GM18499 (cell line): ENCODE measurements around the gene PGGHG.
A peak's percentile ranks its signal among the peaks of the same experiment; 100 is the strongest.

Experiments used
- ATAC-seq: cut with Tn5 transposase; IDR thresholded peaks from one replicate; pipeline ENCODE4 v1.9.1; 2021; ENCODE audit warnings: moderate number of reproducible peaks; ENCODE audit not compliant: insufficient read depth, unreplicated experiment

Gene PGGHG

GRCh38 chr11:268716-269145, 20.2 kb upstream of the PGGHG start:
- ATAC-seq = peak; percentile 18

GRCh38 chr11:269146-269890, 19.6 kb upstream of the PGGHG start:
- ATAC-seq = peak; percentile 64

GRCh38 chr11:270451-271318, 18.2 kb upstream of the PGGHG start:
- no peak for ATAC-seq

GRCh38 chr11:271319-271715, 17.6 kb upstream of the PGGHG start:
- no peak for ATAC-seq

- ATAC-seq = no peak
Observed at GRCh38 chr11:272195-272930, 16.6 kb upstream of the PGGHG start.

GRCh38 chr11:272931-273198, 16.1 kb upstream of the PGGHG start:
- ATAC-seq = no peak

GRCh38 chr11:276219-276618, 12.7 kb upstream of the PGGHG start:
- no peak for ATAC-seq

- ATAC-seq = no peak
Observed at GRCh38 chr11:278001-278951, 10.7 kb upstream of the PGGHG start, which contains the start of gene NLRP6. TSS of gene NLRP6 (plus strand) at chr11:278407. CDS start at chr11:278570, 163 bp downstream.

GRCh38 chr11:279040-279965, 9.6 kb upstream of the PGGHG start:
- ATAC-seq = no peak

GRCh38 chr11:279966-280705, 8.8 kb upstream of the PGGHG start:
- ATAC-seq = no peak

- ATAC-seq = no peak
Observed at GRCh38 chr11:280706-281485, 8.0 kb upstream of the PGGHG start.

- no peak for ATAC-seq
Observed at GRCh38 chr11:281486-282161, 7.3 kb upstream of the PGGHG start.

- ATAC-seq = no peak
Observed at GRCh38 chr11:282171-282570, 6.8 kb upstream of the PGGHG start.

- ATAC-seq = no peak
Observed at GRCh38 chr11:282630-283360, 6.1 kb upstream of the PGGHG start.

GRCh38 chr11:283405-284104, 5.4 kb upstream of the PGGHG start:
- no peak for ATAC-seq
